ENCODE measurements around the gene FAM241B.

Gene FAM241B

GRCh38 chr10:69656742-69657269 is 26.8 kb downstream of the FAM241B start:
- no peak for TF ChIP-seq FOXP2 (optimal IDR thresholded peaks at IDR 0.05; ENCODE audit: borderline replicate concordance, extremely low read depth, extremely low read length, insufficient read depth)
- TF ChIP-seq TAF1 (IDR thresholded peaks at IDR 0.05; ENCODE audit: borderline replicate concordance, insufficient read depth, low read length), result no peak
- no peak for TF ChIP-seq POLR2AphosphoS5 (IDR thresholded peaks at IDR 0.05; ENCODE audit: low read depth, low read length)
- no peak for TF ChIP-seq REST (IDR thresholded peaks at IDR 0.05; ENCODE audit: insufficient read depth in 1 of 2, low read depth in 2 of 2, low read length in 2 of 2)
- no peak for TF ChIP-seq SIN3A (IDR thresholded peaks at IDR 0.05; ENCODE audit: borderline replicate concordance, insufficient read depth, low read length)

DNA sequence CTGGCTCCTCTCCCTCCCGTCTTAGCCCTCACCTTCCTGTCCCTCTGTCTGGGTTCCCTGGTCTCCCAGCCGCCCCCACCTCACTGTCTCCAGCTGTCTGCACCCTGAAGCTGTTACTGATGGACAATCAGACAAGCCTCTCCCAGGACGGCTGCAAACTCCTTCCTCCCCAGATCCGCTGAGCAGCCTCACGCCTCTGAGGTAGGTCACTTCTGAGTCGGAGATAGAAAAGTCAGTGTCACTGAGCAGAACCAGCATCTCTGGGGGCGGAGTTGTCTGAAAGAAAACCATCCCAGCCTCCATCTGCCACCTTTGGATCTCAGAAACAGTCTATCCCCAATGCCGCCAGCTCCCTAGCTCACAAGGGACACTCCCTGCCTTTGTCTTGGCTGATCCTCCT is 27.4 kb downstream of the FAM241B start:
- TF ChIP-seq REST (IDR thresholded peaks at IDR 0.05; ENCODE audit: insufficient read depth in 1 of 2, low read depth in 2 of 2, low read length in 2 of 2), result no peak
- no peak for TF ChIP-seq TAF1 (IDR thresholded peaks at IDR 0.05; ENCODE audit: borderline replicate concordance, insufficient read depth, low read length)
- no peak for TF ChIP-seq SIN3A (IDR thresholded peaks at IDR 0.05; ENCODE audit: borderline replicate concordance, insufficient read depth, low read length)
- TF ChIP-seq POLR2AphosphoS5 (IDR thresholded peaks at IDR 0.05; ENCODE audit: low read depth, low read length), result no peak
- no peak for TF ChIP-seq FOXP2 (optimal IDR thresholded peaks at IDR 0.05; ENCODE audit: borderline replicate concordance, extremely low read depth, extremely low read length, insufficient read depth)

- no peak for TF ChIP-seq TAF1 (IDR thresholded peaks at IDR 0.05; ENCODE audit: borderline replicate concordance, insufficient read depth, low read length)
- no peak for TF ChIP-seq POLR2AphosphoS5 (IDR thresholded peaks at IDR 0.05; ENCODE audit: low read depth, low read length)
- no peak for TF ChIP-seq REST (IDR thresholded peaks at IDR 0.05; ENCODE audit: insufficient read depth in 1 of 2, low read depth in 2 of 2, low read length in 2 of 2)
- TF ChIP-seq FOXP2 (optimal IDR thresholded peaks at IDR 0.05; ENCODE audit: borderline replicate concordance, extremely low read depth, extremely low read length, insufficient read depth), result no peak
- no peak for TF ChIP-seq SIN3A (IDR thresholded peaks at IDR 0.05; ENCODE audit: borderline replicate concordance, insufficient read depth, low read length)
Measured at GRCh38 chr10:69657866-69658265, 27.8 kb downstream of the FAM241B start.

DNA sequence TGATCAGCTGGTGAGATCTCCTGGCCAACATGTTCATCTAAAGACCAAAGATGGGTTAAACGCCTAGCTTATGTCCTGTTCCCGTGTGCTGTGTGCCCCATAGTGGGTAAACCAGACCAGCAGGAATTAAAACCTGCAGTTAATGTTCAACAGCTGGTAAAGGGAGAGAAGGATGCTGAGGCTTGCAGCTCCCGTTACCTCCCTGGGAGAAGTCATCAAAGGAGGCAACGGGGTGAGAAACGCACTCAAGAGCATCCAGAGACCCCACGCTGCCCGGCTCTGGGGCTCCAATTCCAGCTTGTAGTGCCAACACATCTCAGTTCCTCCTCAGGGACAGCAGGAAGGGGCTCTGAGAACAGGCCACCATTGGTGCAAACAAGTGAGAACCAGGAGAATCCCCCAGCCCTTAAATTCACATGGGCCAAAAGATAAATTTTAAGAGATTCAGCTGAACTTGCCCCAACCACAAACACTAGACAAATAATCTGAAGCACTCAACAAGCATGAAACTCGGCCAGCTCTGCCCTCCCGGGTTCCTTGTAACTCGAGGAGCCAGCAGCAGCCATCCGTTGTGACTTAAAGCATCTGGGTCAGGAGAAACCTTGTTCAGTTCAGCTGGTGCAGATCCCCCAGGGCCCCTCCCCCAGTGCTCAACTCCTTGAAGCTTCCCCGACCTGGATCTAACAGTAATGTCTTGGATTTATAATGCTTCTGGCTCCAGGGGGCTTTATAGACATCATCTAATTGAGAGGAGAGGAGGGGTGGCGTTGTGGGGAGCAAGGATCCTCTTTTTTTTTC is 29.4 kb downstream of the FAM241B start:
- TF ChIP-seq FOXP2 (optimal IDR thresholded peaks at IDR 0.05; ENCODE audit: borderline replicate concordance, extremely low read depth, extremely low read length, insufficient read depth) (no peak), SIN3A (IDR thresholded peaks at IDR 0.05; ENCODE audit: borderline replicate concordance, insufficient read depth, low read length) (no peak), REST (IDR thresholded peaks at IDR 0.05; ENCODE audit: insufficient read depth in 1 of 2, low read depth in 2 of 2, low read length in 2 of 2) (no peak), TAF1 (IDR thresholded peaks at IDR 0.05; ENCODE audit: borderline replicate concordance, insufficient read depth, low read length) (no peak), POLR2AphosphoS5 (IDR thresholded peaks at IDR 0.05; ENCODE audit: low read depth, low read length) (no peak)
